ENCODE results near the gene CCND3. TPM values are rescaled to one million over a fixed set of nuclear protein-coding genes. Genes with fewer than 3 reads are reported as not detected.
"Not testable (repeated sequence)": the region's sequence is repeated elsewhere in the genome, so short reads cannot be mapped to it uniquely, and the experiment has no call there.

CCND3 gene
- polyA plus RNA-seq, 1 experiment = 25.8 TPM

GRCh38 chr6:41955412-41955811 is 13.8 kb upstream of the CCND3 start:
- POLR2A ChIA-PET = no interaction called here

GRCh38 chr6:41954668-41955067 is 13.1 kb upstream of the CCND3 start:
- CTCF ChIA-PET = interaction anchor here (1.9 kb wide), 1 partner anchor 34 kb away, joined by 9 read pairs; the partner anchor contains the start of genes BYSL and MED20

More at GRCh38 chr6:41955412-41955811, 13.8 kb upstream of the CCND3 start:
- Histone ChIP-seq H3K4me3 (ENCODE audit: low read depth, low read length) (no peak overlapping the region), H3K9me3 (ENCODE audit: control insufficient read depth, insufficient read depth, low read length) (no peaks in the 10 kb centered on the region), H3K27me3 (ENCODE audit: control insufficient read depth, insufficient read depth, low read length) (no peaks in the 10 kb centered on the region), H3K27ac (ENCODE audit: low read depth, low read length) (no peak overlapping the region)
- CTCF ChIA-PET = interaction anchor here (1.9 kb wide), 1 partner anchor 35 kb away, joined by 9 read pairs; the partner anchor contains the start of genes BYSL and MED20
- no peak for TF ChIP-seq CTCF (IDR thresholded peaks at IDR 0.05; ENCODE audit: low read depth, low read length)
- DNase-seq (ENCODE audit: low read depth, low spot score) = no peak

GRCh38 chr6:41947581-41948220 is 6.1 kb upstream of the CCND3 start:
- POLR2A ChIA-PET = no interaction called here
- Histone ChIP-seq H3K9me3 (ENCODE audit: control insufficient read depth, insufficient read depth, low read length) (no peaks in the 10 kb centered on the region), H3K4me3 (ENCODE audit: low read depth, low read length) (no peak overlapping the region), H3K27ac (ENCODE audit: low read depth, low read length) (no peak overlapping the region), H3K27me3 (ENCODE audit: control insufficient read depth, insufficient read depth, low read length) (no peaks in the 10 kb centered on the region)
- CTCF ChIA-PET = no interaction called here
- no peak for TF ChIP-seq CTCF (IDR thresholded peaks at IDR 0.05; ENCODE audit: low read depth, low read length)
- DNase-seq (ENCODE audit: low read depth, low spot score) = no peak

More at GRCh38 chr6:41954668-41955067, 13.1 kb upstream of the CCND3 start:
- DNase-seq (ENCODE audit: low read depth, low spot score) = no peak
- Histone ChIP-seq H3K27ac (ENCODE audit: low read depth, low read length) (no peak overlapping the region), H3K4me3 (ENCODE audit: low read depth, low read length) (no peak overlapping the region), H3K9me3 (ENCODE audit: control insufficient read depth, insufficient read depth, low read length) (no peaks in the 10 kb centered on the region), H3K27me3 (ENCODE audit: control insufficient read depth, insufficient read depth, low read length) (no peaks in the 10 kb centered on the region)
- TF ChIP-seq CTCF (IDR thresholded peaks at IDR 0.05; ENCODE audit: low read depth, low read length) = no peak
- POLR2A ChIA-PET = no interaction called here

- no peak for TF ChIP-seq CTCF (IDR thresholded peaks at IDR 0.05; ENCODE audit: low read depth, low read length)
- POLR2A ChIA-PET = no interaction called here
- DNase-seq (ENCODE audit: low read depth, low spot score) = no peak
- H3K27me3 ChIP-seq (ENCODE audit: control insufficient read depth, insufficient read depth, low read length) = no peaks in the 10 kb centered on the region
- CTCF ChIA-PET = interaction anchor here (2.9 to 12.8 kb wide), 2 partner anchors 22 to 99 kb away, joined by 17 to 145 read pairs; partner anchors contain the start of genes BYSL and MED20
- H3K27ac ChIP-seq (ENCODE audit: low read depth, low read length) = no peak overlapping the region
- no peak overlapping the region for H3K4me3 ChIP-seq (ENCODE audit: low read depth, low read length)
- H3K9me3 ChIP-seq (ENCODE audit: control insufficient read depth, insufficient read depth, low read length) = peaks cover 3% of the 10 kb centered on the region; the same call in 1 of the 2 replicates
Measured at GRCh38 chr6:41943456-41943855, 1.8 kb upstream of the CCND3 start.

- CTCF ChIA-PET = interaction anchor here (0.8 to 12.8 kb wide), 6 partner anchors 19 to 157 kb away, joined by 4 to 145 read pairs (median 9); partner anchors contain the start of genes BYSL, MED20 and TOMM6
- H3K27ac ChIP-seq (ENCODE audit: low read depth, low read length); POLR2A ChIA-PET: not testable (repeated sequence)
Measured at GRCh38 chr6:41942882-41943281, 1.3 kb upstream of the CCND3 start.

More at GRCh38 chr6:41942882-41943281, 1.3 kb upstream of the CCND3 start:
- H3K4me3 ChIP-seq (ENCODE audit: low read depth, low read length); H3K9me3 ChIP-seq (ENCODE audit: control insufficient read depth, insufficient read depth, low read length); DNase-seq (ENCODE audit: low read depth, low spot score); H3K27me3 ChIP-seq (ENCODE audit: control insufficient read depth, insufficient read depth, low read length): not testable (repeated sequence)
